GM19193 (cell line): ENCODE results near the gene PPP2R2C.

Experiments
- POLR2A ChIP-seq: IDR thresholded peaks from 4 replicates; pipeline ENCODE4 v1.6.1; 2011; ENCODE audit not compliant: insufficient read depth, insufficient read length; ENCODE audit errors: extremely low read depth

Gene PPP2R2C

GRCh38 chr4:6318206-6318605 is 154.2 kb downstream of the PPP2R2C start:
- TF ChIP-seq POLR2A = no peak

- no peak for TF ChIP-seq POLR2A
These were observed 155.9 kb downstream of the PPP2R2C start for GRCh38 chr4:6316461-6317003.

GRCh38 chr4:6313216-6313615 is 159.2 kb downstream of the PPP2R2C start:
- TF ChIP-seq POLR2A = no peak

GRCh38 chr4:6309777-6310176 is 162.6 kb downstream of the PPP2R2C start:
- no peak for TF ChIP-seq POLR2A

- TF ChIP-seq POLR2A = no peak
These were observed 163.3 kb downstream of the PPP2R2C start for GRCh38 chr4:6308899-6309643.

GRCh38 chr4:6307891-6308290 is 164.5 kb downstream of the PPP2R2C start:
- no peak for TF ChIP-seq POLR2A

- TF ChIP-seq POLR2A = no peak
These were observed 165.2 kb downstream of the PPP2R2C start for GRCh38 chr4:6307230-6307629.

GRCh38 chr4:6306299-6306698 is 166.1 kb downstream of the PPP2R2C start:
- no peak for TF ChIP-seq POLR2A

- TF ChIP-seq POLR2A = no peak
These were observed 168.5 kb downstream of the PPP2R2C start for GRCh38 chr4:6303943-6304342.

- no peak for TF ChIP-seq POLR2A
These were observed 169.5 kb downstream of the PPP2R2C start for GRCh38 chr4:6302869-6303268.

GRCh38 chr4:6301732-6302442 is 170.5 kb downstream of the PPP2R2C start:
- TF ChIP-seq POLR2A = no peak

- no peak for TF ChIP-seq POLR2A
These were observed 171.2 kb downstream of the PPP2R2C start for GRCh38 chr4:6301051-6301731.

GRCh38 chr4:6300359-6300758 is 172.1 kb downstream of the PPP2R2C start:
- TF ChIP-seq POLR2A = no peak

GRCh38 chr4:6299875-6300274 is 172.5 kb downstream of the PPP2R2C start:
- TF ChIP-seq POLR2A = no peak

- TF ChIP-seq POLR2A = no peak
These were observed 173.6 kb downstream of the PPP2R2C start for GRCh38 chr4:6298852-6299251.
